Mucosa of gallbladder (tissue), 1 donor: ENCODE data around the gene ELMO3. TPM values are rescaled to one million over a fixed set of nuclear protein-coding genes. Genes with fewer than 3 reads are reported as not detected.

Source experiments
- DNase-seq: peaks from one replicate; pipeline ENCODE4 v3.0.0-alpha.2; 2020; ENCODE audit warnings: low spot score
- total RNA-seq: library from RNA; stranded (reverse); gene quantifications from one replicate; pipeline ENCODE4 v1.2.1, GENCODE V29; 2021
- donor health status: DM: no; HTN: no; CAD: no.

Gene ELMO3
- total RNA-seq, 1 donor from 2014 or later = 68.3 TPM

DNA sequence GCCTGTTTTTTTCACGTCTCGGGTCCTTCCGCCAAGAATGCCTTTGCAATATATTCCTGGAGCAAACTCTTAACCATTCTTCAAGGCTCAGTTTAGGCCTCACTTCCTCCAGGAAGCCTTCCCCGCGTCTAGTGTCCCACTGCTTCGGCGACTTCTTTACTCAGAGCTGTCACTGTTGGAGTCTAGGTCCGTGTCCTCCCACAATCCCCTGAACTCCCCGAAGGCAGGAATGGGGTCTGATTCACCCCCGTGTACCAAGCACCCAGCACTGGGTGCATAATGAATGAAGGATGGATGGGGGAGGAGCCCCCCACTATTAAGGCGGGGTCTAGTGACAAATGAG, 15.7 kb upstream of the ELMO3 start:
- no peak for DNase-seq

DNA sequence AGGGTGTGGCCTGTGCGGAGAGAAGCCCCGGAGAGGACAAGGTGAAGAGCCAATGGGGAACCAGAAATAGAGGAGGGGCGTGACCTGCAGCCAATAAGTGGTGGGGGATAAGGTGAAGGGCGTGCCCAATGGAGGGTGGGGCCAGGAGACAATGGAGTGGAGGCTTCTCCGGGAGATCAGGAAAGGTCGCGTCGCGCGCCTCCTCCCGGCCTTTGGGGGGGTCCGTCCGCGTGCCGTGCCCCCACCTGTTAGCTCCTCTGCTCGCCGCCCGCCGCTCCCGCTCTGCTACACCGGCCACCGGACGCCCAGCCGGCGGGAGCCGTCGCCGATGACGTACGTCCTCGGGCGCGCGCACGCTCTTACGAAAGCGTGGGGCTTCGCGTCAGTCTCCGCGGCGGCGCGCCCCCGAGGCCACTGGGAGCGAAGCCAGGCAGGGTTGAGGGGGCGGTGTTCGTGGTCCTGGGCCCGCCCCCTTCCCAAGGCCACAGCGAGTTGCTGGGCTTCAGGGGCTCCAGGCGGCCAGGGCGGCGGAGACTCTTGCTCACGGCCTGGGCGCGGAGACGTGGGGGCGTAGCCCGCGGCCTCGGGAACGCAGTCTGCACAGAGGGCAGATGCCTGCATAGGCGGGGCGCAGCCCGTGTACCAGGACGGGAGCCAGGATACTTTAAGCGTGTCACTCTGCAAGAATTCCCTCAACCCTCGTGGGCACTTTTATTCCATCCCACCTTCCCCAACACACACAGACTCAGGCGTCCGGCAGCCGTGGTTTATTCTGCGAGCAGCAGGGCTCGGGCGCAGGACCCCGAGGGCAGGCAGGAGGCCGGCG, 15.1 kb upstream of the ELMO3 start, which contains the start of gene MATCAP1:
MATCAP1 (minus strand) TSS at position 337 of the 826 bp plus-strand sequence. CDS start 3,353 bp downstream, outside the sequence.
- peak; percentile 94 for DNase-seq

DNA sequence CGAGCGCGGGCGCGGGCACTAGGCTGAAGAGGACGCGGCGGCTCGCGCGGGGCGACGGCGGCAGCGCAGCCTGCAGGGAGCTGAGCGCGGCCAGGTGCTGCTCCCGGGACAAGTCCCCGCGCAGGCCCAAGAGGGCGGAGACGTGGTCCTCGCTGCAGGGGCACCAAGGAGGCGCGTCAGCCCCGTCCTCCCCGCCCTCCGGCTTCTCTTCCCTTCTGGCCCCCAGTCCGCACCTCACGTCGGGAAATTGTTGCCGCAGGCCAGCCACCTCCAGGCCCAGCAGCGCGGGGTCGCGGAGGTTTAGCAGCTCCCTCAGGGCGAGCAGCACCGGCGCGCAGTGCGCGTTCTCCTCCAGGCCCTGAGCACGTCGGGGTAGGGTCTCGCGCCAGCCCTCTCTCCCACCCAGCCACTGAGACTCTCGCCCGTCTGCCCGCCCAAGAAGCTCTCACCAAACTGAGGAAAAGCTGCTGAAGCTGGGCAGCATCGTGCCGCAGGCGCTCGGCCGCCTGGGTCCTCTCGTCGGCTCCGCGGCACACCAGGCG, 14.4 kb upstream of the ELMO3 start:
- no peak for DNase-seq

DNA sequence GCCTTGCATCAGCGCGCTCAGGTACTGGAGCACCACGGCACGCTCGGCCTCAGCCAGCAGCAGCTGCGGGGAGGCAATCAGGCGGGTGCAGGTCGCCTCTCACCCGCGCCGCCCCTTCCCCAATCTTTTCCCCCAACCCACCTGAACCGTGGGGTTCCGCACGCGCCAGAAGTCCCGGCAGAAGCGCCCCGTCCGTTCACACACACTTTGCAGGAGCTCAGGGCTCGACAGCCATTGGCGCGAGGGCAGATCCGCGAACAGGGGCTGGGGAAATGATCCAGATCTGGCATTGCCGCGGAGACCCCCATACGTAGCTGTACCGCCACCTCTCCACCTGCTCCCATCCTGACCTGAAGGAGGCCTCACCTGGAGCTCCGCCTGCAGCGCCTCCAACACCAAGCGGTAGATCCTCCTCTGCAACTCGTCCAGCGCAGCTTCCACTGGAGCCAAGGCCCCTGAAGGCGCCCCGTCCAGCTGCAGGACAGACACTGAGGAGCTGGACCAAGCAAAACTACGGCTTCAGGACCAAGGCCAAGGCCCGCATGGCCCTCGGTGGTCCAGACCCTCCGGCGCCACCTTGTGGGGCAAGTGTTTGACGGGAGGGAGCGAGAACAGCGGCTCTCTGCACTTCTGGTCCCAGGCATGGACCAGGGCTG, 13.8 kb upstream of the ELMO3 start:
- DNase-seq = peak; percentile 92

DNA sequence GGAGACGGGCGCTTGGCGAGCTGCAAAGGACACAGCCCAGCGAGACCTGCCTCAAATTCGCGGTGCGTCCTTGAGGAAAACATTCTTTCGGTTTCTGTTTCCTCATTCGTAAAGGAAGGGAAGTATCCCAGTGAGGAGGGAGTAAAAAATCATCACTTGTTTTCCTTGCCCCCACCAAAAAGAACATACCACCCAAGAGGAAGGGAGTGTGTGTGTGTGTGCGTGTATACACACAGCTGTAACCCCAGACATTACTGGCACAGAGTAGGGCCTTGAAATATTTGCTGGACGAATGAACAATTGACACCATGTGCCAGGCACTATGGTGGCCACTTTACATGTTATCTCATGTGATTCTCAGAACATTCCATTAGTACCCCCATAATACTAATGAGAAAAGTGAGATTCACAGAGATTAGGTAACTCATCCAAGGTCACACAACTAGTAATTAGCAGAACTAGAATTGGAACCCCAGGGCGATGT, 13.2 kb upstream of the ELMO3 start:
- DNase-seq = no peak

DNA sequence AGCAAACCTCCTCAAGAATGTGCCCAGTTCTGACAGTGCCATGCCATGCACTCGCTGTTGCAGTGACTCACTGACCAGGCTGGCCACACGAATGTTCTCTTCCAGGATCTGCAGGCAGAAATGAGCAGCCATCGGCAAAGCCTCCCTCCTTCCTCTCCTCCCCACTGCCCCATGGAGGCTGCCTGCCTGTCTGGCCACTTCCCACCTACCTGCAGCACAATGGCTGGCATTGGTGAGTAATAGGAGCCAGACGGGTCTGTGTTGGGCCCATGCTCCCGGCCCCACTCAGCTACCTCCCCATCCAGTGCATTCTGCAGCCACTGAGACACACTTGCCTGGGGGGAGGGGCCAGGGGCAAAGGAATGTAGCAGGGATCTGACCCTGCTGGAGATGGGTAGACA, 12.4 kb upstream of the ELMO3 start:
- DNase-seq = no peak

DNA sequence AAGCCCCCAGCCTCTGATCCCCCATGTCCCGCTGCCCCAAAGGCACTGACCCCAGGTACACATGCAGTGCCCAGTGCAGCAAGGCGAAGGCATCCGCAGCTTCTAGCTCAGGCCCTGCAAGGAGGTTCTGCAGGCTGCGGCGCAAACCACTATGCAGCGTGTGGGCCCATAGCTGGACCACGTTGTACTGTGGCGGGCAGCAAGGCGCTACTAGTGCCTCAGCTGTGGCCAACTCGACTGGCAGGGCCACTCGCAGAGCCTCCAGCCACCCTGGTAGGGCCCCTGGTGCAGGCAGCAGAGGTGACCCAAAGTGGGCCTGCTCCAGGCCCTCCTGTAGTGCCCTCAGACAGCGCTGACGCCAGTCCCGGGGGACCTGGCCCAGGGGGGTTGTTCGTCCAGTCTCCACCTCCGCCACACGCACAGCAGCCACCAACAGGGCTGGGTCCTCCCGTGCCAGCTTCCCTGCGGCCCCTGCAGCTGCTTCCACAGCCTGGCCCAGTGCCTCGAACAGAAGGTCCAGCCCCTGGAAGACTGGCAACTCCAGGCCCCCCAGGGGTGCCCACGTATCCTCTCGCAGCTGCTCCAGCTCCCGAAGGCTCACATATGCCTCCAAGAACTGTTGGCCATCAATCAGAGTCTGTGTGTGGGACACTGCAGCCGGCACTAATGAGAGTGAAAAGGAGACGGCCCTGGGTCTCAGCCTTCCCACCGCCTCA, 11.6 kb upstream of the ELMO3 start:
- DNase-seq = no peak

DNA sequence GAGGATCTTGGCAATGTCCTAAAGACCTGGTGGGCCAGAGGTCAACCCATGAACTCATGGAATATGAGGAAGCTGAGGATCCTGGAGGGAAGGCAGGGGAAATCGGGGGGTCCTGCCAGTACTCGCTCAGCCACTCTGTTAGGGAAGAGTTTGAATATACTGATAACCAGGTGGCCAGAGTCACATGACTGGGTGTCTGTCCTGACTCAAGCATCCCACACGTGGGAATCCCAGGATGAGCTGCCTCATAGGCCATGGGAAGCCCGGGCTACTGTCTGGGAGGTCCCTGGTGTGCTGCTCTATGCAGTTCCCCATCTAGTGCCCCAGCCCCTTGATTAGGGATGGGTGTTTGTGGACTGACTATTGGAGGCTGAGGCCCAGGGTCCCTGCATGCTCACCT, 10.6 kb upstream of the ELMO3 start:
- no peak for DNase-seq

DNA sequence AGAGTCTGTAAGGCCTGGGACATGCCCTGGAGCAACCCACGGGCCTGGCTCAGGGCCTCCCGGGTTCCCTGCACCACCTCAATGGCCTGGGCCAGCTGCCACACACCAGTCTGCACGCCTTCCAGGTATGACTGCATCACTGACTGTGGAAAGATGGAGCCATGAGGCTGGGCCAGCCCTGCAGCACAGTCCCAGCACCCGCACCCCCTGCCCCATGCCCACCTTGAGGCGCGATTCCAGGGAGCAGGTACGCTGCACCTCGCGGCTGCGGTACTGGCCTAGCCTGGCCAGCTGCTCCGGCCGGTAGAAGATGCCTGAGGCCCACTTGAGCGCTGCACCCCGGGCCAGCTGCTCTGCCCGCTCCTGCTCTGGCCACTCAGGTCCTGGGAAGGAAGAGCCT, 10.1 kb upstream of the ELMO3 start:
- DNase-seq = no peak

DNA sequence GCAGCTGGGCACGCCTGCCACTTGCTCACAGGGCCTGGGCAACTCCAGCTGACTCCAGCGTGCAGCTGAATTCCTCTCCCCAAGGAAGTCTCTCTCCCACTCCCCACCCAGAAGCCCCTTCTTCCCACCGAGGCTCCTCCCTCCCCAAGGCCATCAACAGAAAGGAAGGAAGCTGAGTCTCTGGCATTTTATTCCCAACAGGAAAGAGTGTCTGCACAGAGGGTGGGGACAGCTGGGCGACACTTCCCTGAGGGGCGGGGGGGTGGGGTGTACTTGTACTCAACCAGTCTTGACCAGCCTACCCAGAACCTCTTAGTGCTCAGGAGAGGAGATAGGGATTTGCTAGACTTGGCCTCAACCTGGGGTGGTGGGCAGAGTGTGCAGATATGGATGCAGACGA, 8.9 kb upstream of the ELMO3 start, which contains the start of gene EXOC3L1:
EXOC3L1 (minus strand) TSS at position 96 of the 400 bp plus-strand sequence. CDS start 460 bp downstream, outside the sequence.
- DNase-seq = no peak

DNA sequence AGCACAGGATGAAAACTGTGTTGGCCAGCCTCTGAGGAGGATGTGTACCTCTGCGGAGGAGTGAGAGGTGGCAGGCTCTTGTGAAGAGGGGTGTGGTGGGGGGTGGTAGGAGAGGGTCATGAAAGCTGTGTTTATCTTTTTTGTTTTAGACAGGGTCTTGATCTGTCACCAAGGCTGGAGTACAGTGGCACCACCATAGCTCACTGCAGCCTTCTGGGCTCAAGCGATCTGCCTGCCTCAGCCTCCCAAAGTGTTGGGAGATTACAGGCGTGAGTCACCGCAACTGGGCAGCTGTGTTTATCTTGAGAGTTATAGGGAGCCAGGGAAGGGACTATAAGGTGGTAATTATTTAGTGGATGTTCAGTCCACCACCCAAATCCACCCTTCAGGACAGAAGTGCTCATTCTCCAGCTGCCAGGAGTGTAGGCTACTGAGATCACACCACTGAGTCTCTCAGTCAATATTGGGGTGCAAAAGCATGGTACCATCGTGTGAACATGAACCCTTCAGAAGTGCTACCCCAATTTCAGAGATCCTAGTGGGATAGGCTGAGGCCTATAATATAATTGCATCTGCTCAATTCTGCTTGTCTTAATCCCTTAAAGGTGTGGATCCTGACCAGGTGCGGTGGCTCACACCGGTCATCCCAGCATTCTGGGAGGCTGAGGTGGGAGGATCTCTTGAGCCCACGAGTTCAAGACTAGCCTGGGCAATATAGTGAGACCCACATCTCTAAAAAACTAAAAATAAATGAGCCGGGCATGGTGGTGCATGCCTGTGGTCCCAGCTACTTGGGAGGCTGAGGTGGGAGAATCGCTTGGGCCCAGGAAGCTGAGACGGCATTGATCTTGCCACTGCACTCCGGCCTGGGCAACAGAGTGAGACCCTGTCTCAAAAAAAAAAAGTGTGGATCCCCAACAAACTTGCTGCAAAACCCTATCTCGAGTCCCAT, 8.2 kb upstream of the ELMO3 start:
- DNase-seq = no peak

DNA sequence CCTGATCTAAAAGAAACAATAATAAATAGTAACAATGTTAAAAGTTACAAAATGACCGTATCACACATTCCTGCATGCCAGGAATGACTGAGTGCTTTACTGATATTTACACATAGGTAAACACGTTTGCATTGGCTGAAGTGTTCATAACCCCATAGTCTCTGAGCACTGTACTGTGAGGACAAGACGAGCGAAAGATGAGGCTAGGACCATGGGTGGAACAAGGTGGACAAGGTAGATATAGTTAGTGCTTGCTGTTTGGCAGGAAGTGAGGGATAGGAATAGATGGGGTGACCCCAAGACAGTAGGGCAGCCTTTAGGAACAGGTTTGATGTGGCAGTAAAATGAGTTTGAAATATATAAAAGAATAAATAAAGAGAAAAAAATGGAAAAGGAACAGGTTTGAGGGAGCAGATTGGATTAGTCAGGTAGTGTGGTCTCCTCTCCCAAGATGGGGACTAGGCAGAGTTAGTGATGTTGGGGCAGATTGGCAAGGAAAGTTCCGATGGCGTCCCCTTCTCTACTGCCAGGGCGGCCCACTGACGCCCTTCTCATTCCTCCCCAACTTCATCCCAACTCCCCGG, 7.4 kb upstream of the ELMO3 start:
- DNase-seq = no peak

DNA sequence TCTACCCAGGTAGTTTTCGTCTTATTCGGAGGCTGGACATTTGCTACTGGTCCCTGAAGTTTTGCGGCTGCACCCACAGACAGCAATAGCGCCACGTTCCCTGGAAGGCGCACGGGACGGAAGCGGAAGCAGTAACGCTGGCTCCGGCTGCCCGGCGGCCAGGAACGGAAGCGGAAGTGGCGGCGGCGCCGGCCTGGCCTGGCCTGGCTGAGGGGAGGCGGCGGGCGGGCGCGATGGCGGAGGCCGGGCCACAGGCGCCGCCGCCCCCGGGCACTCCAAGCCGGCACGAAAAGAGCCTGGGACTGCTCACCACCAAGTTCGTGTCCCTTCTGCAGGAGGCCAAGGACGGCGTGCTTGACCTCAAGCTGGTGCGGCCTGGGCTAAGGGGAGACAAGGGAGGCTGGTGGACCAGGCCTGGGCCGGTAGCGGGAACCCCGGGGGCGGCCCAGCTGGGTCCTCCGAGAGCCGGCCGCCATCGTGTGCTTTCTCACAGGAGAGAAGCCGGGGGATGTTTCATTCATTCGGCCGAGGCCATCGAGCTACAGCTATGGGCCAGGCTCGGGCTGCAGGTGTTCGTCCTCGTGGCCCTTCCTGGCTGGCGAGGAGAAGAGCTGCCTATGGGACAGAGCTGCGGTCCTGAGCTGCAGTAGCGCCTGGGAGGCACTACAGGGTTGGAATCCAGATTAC, 6.8 kb upstream of the ELMO3 start, which contains the start of gene E2F4:
E2F4 (plus strand) TSS at position 161 of the 687 bp plus-strand sequence; CDS start at position 234, 73 bp downstream.
- peak; percentile 91 for DNase-seq

DNA sequence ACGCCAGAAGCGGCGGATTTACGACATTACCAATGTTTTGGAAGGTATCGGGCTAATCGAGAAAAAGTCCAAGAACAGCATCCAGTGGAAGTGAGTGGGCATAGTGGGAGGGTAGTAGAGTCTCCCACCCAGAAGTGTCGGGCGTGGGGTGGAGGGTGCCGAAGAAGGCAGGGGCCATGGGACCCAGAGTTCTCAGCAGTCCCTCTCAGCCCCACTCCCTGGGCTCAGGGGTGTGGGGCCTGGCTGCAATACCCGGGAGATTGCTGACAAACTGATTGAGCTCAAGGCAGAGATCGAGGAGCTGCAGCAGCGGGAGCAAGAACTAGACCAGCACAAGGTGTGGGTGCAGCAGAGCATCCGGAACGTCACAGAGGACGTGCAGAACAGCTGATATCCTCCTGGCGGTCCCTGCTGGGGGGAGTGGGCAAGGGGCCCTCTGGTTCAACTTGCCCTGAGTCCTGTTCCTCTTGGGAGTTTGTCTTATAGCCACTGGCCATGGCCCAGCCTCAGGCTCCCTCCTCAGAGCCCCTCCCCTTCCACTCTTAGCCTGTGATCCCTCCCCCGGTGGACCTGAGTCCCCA, 6.1 kb upstream of the ELMO3 start:
- DNase-seq = no peak

DNA sequence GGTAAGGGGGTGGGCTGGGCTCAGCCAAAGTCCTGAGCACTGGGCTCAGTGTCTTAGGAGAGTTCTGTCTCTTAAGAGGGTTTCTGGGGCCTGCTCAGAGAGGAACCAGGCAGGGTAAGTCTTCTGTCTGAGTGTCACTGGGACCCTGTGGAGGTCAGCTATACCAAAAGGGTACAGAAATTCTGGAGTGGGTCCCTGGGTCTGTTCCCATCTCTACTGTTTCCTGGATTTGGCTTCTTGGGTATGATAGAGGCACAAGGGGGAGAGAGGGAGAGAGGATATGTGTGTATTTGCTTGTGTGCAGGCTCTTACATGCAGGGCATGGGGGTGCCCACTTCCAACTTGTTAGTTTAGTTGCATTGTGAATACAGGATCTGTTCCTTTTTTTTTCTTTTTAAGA, 5.4 kb upstream of the ELMO3 start:
- DNase-seq = no peak

DNA sequence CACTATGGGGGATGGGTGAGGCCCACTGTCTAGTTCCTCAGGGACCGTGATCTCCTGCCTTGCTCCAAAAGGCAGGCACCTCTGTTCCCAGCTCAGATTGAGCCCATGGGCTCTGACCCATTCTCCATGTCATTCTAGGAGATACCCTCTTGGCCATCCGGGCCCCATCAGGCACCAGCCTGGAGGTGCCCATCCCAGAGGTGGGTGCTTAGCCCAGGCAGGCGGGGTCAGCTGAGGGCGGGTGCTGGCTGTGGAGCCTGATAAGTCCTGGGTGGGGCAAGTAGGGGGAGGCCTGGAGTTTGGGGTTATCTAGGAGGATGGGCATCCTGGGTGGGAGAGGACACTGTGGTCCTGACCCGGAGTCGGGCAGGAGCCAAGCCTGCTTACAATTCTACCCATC, 4.7 kb upstream of the ELMO3 start:
- DNase-seq = no peak

DNA sequence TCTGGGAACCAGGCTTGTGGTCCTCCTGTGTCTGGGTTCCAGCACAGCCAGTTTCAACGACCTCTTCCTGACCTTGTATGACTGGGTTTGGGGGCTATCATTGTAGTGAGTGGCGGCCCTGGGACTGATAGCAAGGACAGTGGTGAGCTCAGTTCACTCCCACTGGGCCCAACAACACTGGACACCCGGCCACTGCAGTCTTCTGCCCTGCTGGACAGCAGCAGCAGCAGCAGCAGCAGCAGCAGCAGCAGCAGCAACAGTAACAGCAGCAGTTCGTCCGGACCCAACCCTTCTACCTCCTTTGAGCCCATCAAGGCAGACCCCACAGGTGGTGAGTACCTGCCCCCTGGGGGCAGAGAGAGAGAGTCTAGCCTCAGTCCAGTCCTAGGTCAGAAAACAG, 3.3 kb upstream of the ELMO3 start:
- DNase-seq = no peak

DNA sequence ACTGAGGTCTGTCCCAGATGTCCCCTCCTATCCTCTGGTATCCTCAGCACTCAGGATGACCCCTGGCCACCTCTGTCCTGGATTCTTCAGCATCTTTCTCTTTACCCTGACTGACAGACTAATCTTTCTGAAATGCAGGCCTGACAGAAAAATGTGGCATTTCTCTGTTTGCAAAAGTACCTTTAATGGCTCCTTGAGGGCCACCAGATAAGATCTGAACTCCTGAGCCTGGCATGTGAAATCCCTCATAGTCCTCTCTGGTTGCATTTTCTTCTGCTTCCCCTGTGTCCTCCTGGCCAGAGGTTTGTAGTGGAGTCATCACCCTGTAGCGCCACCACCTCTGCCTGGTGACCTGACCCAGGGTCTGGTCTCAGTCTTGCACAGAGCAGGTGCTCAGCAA, 2.0 kb upstream of the ELMO3 start:
- DNase-seq = no peak

DNA sequence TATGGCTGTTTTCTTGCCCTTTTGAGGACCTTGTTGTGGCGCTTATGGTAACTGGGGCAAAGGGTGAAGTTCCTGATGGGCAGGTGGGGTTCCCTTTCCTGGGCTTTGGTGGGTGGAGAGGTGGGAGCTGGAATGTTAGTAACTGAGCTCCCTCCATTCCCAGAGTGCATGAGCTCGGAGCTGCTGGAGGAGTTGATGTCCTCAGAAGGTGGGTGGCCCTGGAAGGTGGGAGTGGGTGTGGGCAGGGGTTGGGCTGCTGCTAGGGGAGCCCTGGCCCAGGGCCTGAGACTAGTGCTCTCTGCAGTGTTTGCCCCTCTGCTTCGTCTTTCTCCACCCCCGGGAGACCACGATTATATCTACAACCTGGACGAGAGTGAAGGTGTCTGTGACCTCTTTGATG, 1.2 kb upstream of the ELMO3 start:
- no peak for DNase-seq
